H9 (cell line): Measurements from ENCODE around the gene QRICH2. TPM values are rescaled to one million over a fixed set of nuclear protein-coding genes. Genes with fewer than 3 reads are reported as not detected.

ENCODE experiments used
- DNase-seq: peaks from one replicate; pipeline ENCODE4 v3.0.0-alpha.2; 2017
- H2AFZ ChIP-seq: one replicate; pipeline ENCODE4 v1.6.1; 2013; ENCODE audit warnings: mild to moderate bottlenecking, low read length, control low read depth, moderate library complexity
- H2AK5ac ChIP-seq: 2 replicates; pipeline ENCODE4 v1.6.1; 2013; ENCODE audit warnings: low read length, control low read depth, mixed read lengths; ENCODE audit not compliant: insufficient read length
- H2BK120ac ChIP-seq: one replicate; pipeline ENCODE4 v1.6.1; 2013; ENCODE audit warnings: low read depth, mild to moderate bottlenecking, low read length, control low read depth, inconsistent platforms; ENCODE audit not compliant: poor library complexity, severe bottlenecking
- H2BK12ac ChIP-seq: 2 replicates; pipeline ENCODE4 v1.6.1; 2013; ENCODE audit warnings: low read length, control low read depth, mixed read lengths, low read depth; ENCODE audit not compliant: insufficient read length
- H2BK15ac ChIP-seq: 2 replicates; pipeline ENCODE4 v1.6.1; 2013; ENCODE audit warnings: low read depth, low read length, control low read depth
- H2BK20ac ChIP-seq: one replicate; pipeline ENCODE4 v1.6.1; 2013; ENCODE audit warnings: low read depth, mild to moderate bottlenecking, low read length, control low read depth, inconsistent platforms; ENCODE audit not compliant: poor library complexity, severe bottlenecking
- H2BK5ac ChIP-seq: 2 replicates; pipeline ENCODE4 v1.6.1; 2013; ENCODE audit warnings: low read length, control low read depth, mixed read lengths; ENCODE audit not compliant: insufficient read length
- H3K14ac ChIP-seq: 2 replicates; pipeline ENCODE4 v1.6.1; 2013; ENCODE audit warnings: low read length, control low read depth; ENCODE audit not compliant: insufficient read depth
- H3K18ac ChIP-seq: 2 replicates; pipeline ENCODE4 v1.6.1; 2013; ENCODE audit warnings: low read depth, mild to moderate bottlenecking, mixed read lengths, low read length, control low read depth; ENCODE audit not compliant: insufficient read length
- H3K23ac ChIP-seq: 2 replicates; pipeline ENCODE4 v1.6.1; 2013; ENCODE audit warnings: low read length, control low read depth, mixed read lengths, low read depth; ENCODE audit not compliant: insufficient read length
- H3K23me2 ChIP-seq: 2 replicates; pipeline ENCODE4 v1.6.1; 2013; ENCODE audit warnings: low read depth, mild to moderate bottlenecking, mixed read lengths, low read length, control low read depth; ENCODE audit not compliant: insufficient read length, poor library complexity, severe bottlenecking
- H3K27ac ChIP-seq: 2 replicates; pipeline ENCODE4 v1.5.1; 2013; ENCODE audit warnings: low read length, control low read depth, mixed read lengths, low read depth; ENCODE audit not compliant: insufficient read length
- H3K27me3 ChIP-seq: 2 replicates; pipeline ENCODE4 v1.6.1; 2013; ENCODE audit warnings: low read length, control low read depth, inconsistent platforms; ENCODE audit not compliant: insufficient read depth
- H3K4ac ChIP-seq: 2 replicates; pipeline ENCODE4 v1.6.1; 2013; ENCODE audit warnings: low read depth, mild to moderate bottlenecking, control low read depth, inconsistent platforms, low read length, moderate library complexity
- H3K4me1 ChIP-seq: 2 replicates; pipeline ENCODE4 v1.6.1; 2013; ENCODE audit warnings: low read length, control low read depth, inconsistent platforms; ENCODE audit not compliant: insufficient read depth
- H3K4me2 ChIP-seq: 2 replicates; pipeline ENCODE4 v1.6.1; 2013; ENCODE audit warnings: low read length, control low read depth, mixed read lengths; ENCODE audit not compliant: insufficient read length, insufficient read depth
- H3K56ac ChIP-seq: 2 replicates; pipeline ENCODE4 v1.6.1; 2013; ENCODE audit warnings: low read depth, mild to moderate bottlenecking, mixed read lengths, low read length, control low read depth; ENCODE audit not compliant: insufficient read length
- H3K79me1 ChIP-seq: 2 replicates; pipeline ENCODE4 v1.6.1; 2013; ENCODE audit warnings: low read depth, mild to moderate bottlenecking, moderate library complexity, low read length, control low read depth, inconsistent platforms; ENCODE audit not compliant: insufficient read depth, poor library complexity, severe bottlenecking
- H3K79me2 ChIP-seq: 2 replicates; pipeline ENCODE4 v1.6.1; 2013; ENCODE audit warnings: low read length, control low read depth, inconsistent platforms; ENCODE audit not compliant: insufficient read depth
- H3K9ac ChIP-seq: 2 replicates; pipeline ENCODE4 v1.6.1; 2013; ENCODE audit warnings: low read length, control low read depth, mixed read lengths; ENCODE audit not compliant: insufficient read length; ENCODE audit errors: extremely low read depth
- H3K9me3 ChIP-seq: one replicate; pipeline ENCODE4 v1.6.1; 2013; ENCODE audit warnings: low read depth, low read length, inconsistent platforms; ENCODE audit not compliant: control insufficient read depth
- H3T11ph ChIP-seq: one replicate; pipeline ENCODE4 v1.6.1; 2013; ENCODE audit warnings: mild to moderate bottlenecking, low read length, control low read depth, inconsistent platforms
- H4K20me1 ChIP-seq: one replicate; pipeline ENCODE4 v1.6.1; 2013; ENCODE audit not compliant: control insufficient read depth, insufficient read length, insufficient read depth
- H4K5ac ChIP-seq: 2 replicates; pipeline ENCODE4 v1.6.1; 2013; ENCODE audit warnings: low read depth, mild to moderate bottlenecking, mixed read lengths, low read length, control low read depth; ENCODE audit not compliant: insufficient read length
- H4K8ac ChIP-seq: replicated peaks from 2 replicates; pipeline ENCODE4 v1.6.1; 2013; ENCODE audit warnings: low read length, control low read depth, mixed read lengths, low read depth; ENCODE audit not compliant: insufficient read length
- H4K91ac ChIP-seq: 2 replicates; pipeline ENCODE4 v1.6.1; 2013; ENCODE audit warnings: low read depth, mild to moderate bottlenecking, moderate library complexity, mixed read lengths, low read length, control low read depth; ENCODE audit not compliant: insufficient read length
- H3K27ac Mint-ChIP-seq, 3 experiments: 2 replicates in 2 of 3; 3 replicates in 1 of 3; pipeline ENCODE4 v1.8.0; 2020 to 2021; ENCODE audit warnings: mixed read lengths in 3 of 3, mild to moderate bottlenecking in 1 of 3, moderate library complexity in 1 of 3
- H3K27me3 Mint-ChIP-seq: 2 replicates; pipeline ENCODE4 v1.8.0; 2021; ENCODE audit warnings: low read depth, mild to moderate bottlenecking, moderate library complexity, mixed read lengths
- H3K36me3 Mint-ChIP-seq, 3 experiments: 2 replicates in 2 of 3; 3 replicates in 1 of 3; pipeline ENCODE4 v1.8.0; 2020 to 2021; ENCODE audit warnings: low read depth in 3 of 3, mixed read lengths in 3 of 3; ENCODE audit not compliant: insufficient read depth in 1 of 3
- H3K4me1 Mint-ChIP-seq, 2 experiments: 2 replicates each; pipeline ENCODE4 v1.8.0; 2020; ENCODE audit warnings: mixed read lengths in 2 of 2
- H3K4me3 Mint-ChIP-seq, 2 experiments: 2 replicates in 1 of 2; 3 replicates in 1 of 2; pipeline ENCODE4 v1.8.0; 2020 to 2021; ENCODE audit warnings: mild to moderate bottlenecking in 2 of 2, mixed read lengths in 2 of 2, moderate library complexity in 1 of 2
- H3K9me3 Mint-ChIP-seq, 2 experiments: 2 replicates in 1 of 2; 3 replicates in 1 of 2; pipeline ENCODE4 v1.8.0; 2020; ENCODE audit warnings: mild to moderate bottlenecking in 2 of 2, mixed read lengths in 2 of 2, moderate library complexity in 1 of 2
- WGBS: extraction: QIAGEN DNeasy Blood & Tissue Kit; methylation state at CpG from one replicate; pipeline ENCODE4 v1.1.7; 2013; ENCODE audit warnings: missing lambda C conversion rate, low lambda C conversion rate, mixed read lengths; ENCODE audit not compliant: insufficient read length; ENCODE audit errors: extremely low coverage; 5-methylcytosine and 5-hydroxymethylcytosine counted together
- total RNA-seq: library from RNA; stranded (reverse); gene quantifications from 2 replicates; pipeline ENCODE4 v1.2.1, GENCODE V29; 2021
- TF ChIP-seq, protein P1 (sequence below): fragments of 200-600 bp; sonication (generic); conservative IDR thresholded peaks from 3 replicates; pipeline ENCODE4 v1.8.0; 2021; ENCODE audit warnings: antibody characterized with exemption, mild to moderate bottlenecking

Gene QRICH2
- total RNA-seq, 1 experiment from 2014 or later: 3.2 TPM

DNA sequence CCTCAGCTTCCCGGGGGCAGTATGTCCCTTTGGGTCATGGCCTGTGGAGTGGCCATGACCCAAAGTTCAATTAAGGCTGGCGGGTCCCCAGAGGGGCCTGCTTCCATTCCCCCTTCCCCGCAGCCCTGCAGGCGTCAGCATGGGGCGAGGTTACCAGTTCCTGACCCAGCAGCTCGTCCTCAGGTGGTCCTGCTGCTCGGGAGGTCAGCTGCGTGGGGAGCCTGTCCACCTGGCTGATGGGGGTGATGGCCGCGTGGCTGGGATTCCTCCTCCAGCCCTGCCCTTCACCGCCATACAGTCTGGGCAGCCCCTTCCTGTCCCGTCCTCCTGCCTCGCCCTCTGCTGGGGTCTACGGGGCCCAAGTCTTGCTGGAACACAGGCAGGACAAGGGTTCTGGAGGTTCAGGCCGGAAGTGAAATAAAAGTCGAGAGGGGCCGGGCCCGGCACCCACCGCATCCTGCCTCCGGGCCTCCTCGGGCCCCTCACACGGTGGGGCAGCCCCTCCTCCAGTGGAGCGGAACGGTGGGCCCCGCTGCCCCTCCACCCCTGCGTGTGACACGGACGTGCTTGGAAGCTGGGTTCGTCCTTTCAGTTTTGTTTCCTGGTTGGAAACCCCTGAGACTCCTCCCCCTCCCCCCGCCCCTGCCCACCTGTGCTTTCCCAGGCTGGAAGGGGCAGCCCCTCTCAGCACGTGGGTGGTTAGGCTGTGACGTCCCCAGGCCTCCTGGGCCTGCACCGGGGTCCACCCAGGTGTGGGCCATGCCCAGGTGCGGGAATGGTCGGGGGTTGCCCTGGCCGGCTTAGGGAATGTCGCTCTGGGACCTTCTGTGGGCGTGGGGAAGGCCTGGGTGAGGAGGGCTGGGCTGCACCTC lies 36.2 kb downstream of the QRICH2 start:
- H3K4me1 ChIP-seq: peaks cover 2% of the 10 kb centered on the region
- H2AFZ ChIP-seq: no peak overlapping the region
- no peaks in the 10 kb centered on the region for H3K9me3 ChIP-seq
- DNase-seq: peak; percentile 79
- H3K4me1 Mint-ChIP-seq: peaks cover 29 to 50% of the 10 kb centered on the region in 2 experiments
- H2BK20ac ChIP-seq: no peak overlapping the region
- no peak overlapping the region for H3K4ac ChIP-seq
- H3K4me2 ChIP-seq: no peak overlapping the region
- no peak overlapping the region for H2BK5ac ChIP-seq
- H3K56ac ChIP-seq: no peak overlapping the region
- H3K9me3 Mint-ChIP-seq: no peaks in the 10 kb centered on the region
- H3K27ac ChIP-seq: no peak overlapping the region
- H3K79me2 ChIP-seq: peaks cover 2% of the 10 kb centered on the region; the same call in 1 of the 2 replicates
- H3K14ac ChIP-seq: peak overlapping the region; percentile 48
- H3K27me3 ChIP-seq: no peaks in the 10 kb centered on the region
- no peak overlapping the region for H3K23ac ChIP-seq
- H2BK12ac ChIP-seq: no peak overlapping the region
- TF ChIP-seq, protein P1, sequence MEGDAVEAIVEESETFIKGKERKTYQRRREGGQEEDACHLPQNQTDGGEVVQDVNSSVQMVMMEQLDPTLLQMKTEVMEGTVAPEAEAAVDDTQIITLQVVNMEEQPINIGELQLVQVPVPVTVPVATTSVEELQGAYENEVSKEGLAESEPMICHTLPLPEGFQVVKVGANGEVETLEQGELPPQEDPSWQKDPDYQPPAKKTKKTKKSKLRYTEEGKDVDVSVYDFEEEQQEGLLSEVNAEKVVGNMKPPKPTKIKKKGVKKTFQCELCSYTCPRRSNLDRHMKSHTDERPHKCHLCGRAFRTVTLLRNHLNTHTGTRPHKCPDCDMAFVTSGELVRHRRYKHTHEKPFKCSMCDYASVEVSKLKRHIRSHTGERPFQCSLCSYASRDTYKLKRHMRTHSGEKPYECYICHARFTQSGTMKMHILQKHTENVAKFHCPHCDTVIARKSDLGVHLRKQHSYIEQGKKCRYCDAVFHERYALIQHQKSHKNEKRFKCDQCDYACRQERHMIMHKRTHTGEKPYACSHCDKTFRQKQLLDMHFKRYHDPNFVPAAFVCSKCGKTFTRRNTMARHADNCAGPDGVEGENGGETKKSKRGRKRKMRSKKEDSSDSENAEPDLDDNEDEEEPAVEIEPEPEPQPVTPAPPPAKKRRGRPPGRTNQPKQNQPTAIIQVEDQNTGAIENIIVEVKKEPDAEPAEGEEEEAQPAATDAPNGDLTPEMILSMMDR: no peak
- H3K27me3 Mint-ChIP-seq: peaks cover 1% of the 10 kb centered on the region; the same call in 1 of the 2 replicates
- H4K20me1 ChIP-seq: no peaks in the 10 kb centered on the region
- no peak overlapping the region for H2AK5ac ChIP-seq
- H3K79me1 ChIP-seq: peaks cover 2% of the 10 kb centered on the region
- H3K9ac ChIP-seq: no peak overlapping the region
- H3T11ph ChIP-seq: no peak overlapping the region
- no peak overlapping the region for H4K5ac ChIP-seq
- H2BK15ac ChIP-seq: no peak overlapping the region
- peaks cover 2 to 15% (median 10%) of the 10 kb centered on the region in 3 experiments; a peak in 5 of 7 replicates for H3K36me3 Mint-ChIP-seq
- H3K18ac ChIP-seq: peak overlapping the region; percentile 47
- H3K4me3 Mint-ChIP-seq: no peak overlapping the region
- no peaks in the 10 kb centered on the region for H3K23me2 ChIP-seq
- no peak overlapping the region for H2BK120ac ChIP-seq
- H3K27ac Mint-ChIP-seq: peak overlapping the region in 1 of 3 experiments; percentile 55; a peak in 1 of 7 replicates
- H4K91ac ChIP-seq: peak overlapping the region; percentile 88
- WGBS: no CpG with 5 or more reads among the region's 38 CpGs
- H4K8ac ChIP-seq: no peak overlapping the region
